Measurements from ENCODE around the gene TMEM134. TPM values are rescaled to one million over a fixed set of nuclear protein-coding genes. Genes with fewer than 3 reads are reported as not detected.
A peak's percentile ranks its signal among the peaks of the same experiment; 100 is the strongest.

Gene TMEM134
- total and polyA plus RNA-seq, 9 of the 15 experiments (the other 6 are each of a cell fraction or from before 2014, with no cell fraction given) = 0.63 to 48.4 (median 10.7) TPM

- TF ChIP-seq ZMIZ1 (IDR thresholded peaks at IDR 0.05; ENCODE audit: low read depth in 2 of 2, low read length in 2 of 2) = no peak
- TF ChIP-seq CHAMP1 (IDR thresholded peaks at IDR 0.05) = no peak
- TF ChIP-seq ZZZ3 (IDR thresholded peaks at IDR 0.05) = 0 out of 2 replicates have a peak, but pooled peaks have one; percentile 31
- TF ChIP-seq, protein P1, sequence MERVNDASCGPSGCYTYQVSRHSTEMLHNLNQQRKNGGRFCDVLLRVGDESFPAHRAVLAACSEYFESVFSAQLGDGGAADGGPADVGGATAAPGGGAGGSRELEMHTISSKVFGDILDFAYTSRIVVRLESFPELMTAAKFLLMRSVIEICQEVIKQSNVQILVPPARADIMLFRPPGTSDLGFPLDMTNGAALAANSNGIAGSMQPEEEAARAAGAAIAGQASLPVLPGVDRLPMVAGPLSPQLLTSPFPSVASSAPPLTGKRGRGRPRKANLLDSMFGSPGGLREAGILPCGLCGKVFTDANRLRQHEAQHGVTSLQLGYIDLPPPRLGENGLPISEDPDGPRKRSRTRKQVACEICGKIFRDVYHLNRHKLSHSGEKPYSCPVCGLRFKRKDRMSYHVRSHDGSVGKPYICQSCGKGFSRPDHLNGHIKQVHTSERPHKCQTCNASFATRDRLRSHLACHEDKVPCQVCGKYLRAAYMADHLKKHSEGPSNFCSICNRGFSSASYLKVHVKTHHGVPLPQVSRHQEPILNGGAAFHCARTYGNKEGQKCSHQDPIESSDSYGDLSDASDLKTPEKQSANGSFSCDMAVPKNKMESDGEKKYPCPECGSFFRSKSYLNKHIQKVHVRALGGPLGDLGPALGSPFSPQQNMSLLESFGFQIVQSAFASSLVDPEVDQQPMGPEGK (CRISPR knock-in tag; IDR thresholded peaks at IDR 0.05; ENCODE audit: borderline replicate concordance) = no peak
- TF ChIP-seq ZNF644 (tag; IDR thresholded peaks at IDR 0.05; ENCODE audit: low read depth) = no peak
- TF ChIP-seq, protein P2, sequence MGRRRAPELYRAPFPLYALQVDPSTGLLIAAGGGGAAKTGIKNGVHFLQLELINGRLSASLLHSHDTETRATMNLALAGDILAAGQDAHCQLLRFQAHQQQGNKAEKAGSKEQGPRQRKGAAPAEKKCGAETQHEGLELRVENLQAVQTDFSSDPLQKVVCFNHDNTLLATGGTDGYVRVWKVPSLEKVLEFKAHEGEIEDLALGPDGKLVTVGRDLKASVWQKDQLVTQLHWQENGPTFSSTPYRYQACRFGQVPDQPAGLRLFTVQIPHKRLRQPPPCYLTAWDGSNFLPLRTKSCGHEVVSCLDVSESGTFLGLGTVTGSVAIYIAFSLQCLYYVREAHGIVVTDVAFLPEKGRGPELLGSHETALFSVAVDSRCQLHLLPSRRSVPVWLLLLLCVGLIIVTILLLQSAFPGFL (CRISPR knock-in tag; IDR thresholded peaks at IDR 0.05) = no peak
- TF ChIP-seq NUFIP1 (IDR thresholded peaks at IDR 0.05; ENCODE audit: partially characterized antibody) = no peak
- no peak for TF ChIP-seq RUNX1 (IDR thresholded peaks at IDR 0.05; ENCODE audit: low read depth)
- no peak for TF ChIP-seq CHD1 (IDR thresholded peaks at IDR 0.05; ENCODE audit: low read length)
- no peak for TF ChIP-seq PTTG1 (tag; IDR thresholded peaks at IDR 0.05; ENCODE audit: low read depth)
- TF ChIP-seq ZNF589 (CRISPR knock-in tag; IDR thresholded peaks at IDR 0.05; ENCODE audit: low read depth) = no peak
- TF ChIP-seq PCBP1 (IDR thresholded peaks at IDR 0.05; ENCODE audit: low read depth, low read length, poor library complexity, severe bottlenecking) = no peak
- peak in 1 of 2 experiments; percentile 96; a peak in 2 of 4 replicates for TF ChIP-seq FOXA3 (CRISPR knock-in tag; conservative IDR thresholded peaks at IDR 0.05 in 1 of 2, IDR thresholded peaks at IDR 0.05 in 1 of 2)
- no peak for TF ChIP-seq TCF3 (CRISPR knock-in tag; IDR thresholded peaks at IDR 0.05)
- no peak for TF ChIP-seq ZNF780A (CRISPR knock-in tag; IDR thresholded peaks at IDR 0.05)
- no peak for TF ChIP-seq ZNF586 (CRISPR knock-in tag; conservative IDR thresholded peaks at IDR 0.05)
Measured at GRCh38 chr11:67482827-67483798, 14.1 kb upstream of the TMEM134 start, which contains the start of gene AIP (continued).

All from K562 (cell line).